Embryonic facial prominence (tissue), 1 donor: ENCODE results near the gene SERPINA4.
"Not testable (repeated sequence)": the region's sequence is repeated elsewhere in the genome, so short reads cannot be mapped to it uniquely, and the experiment has no call there.

Experiments used
- DNase-seq: peaks from one replicate; pipeline ENCODE4 v3.0.0-alpha.2; 2016; ENCODE audit errors: extremely low spot score

SERPINA4 gene

DNA sequence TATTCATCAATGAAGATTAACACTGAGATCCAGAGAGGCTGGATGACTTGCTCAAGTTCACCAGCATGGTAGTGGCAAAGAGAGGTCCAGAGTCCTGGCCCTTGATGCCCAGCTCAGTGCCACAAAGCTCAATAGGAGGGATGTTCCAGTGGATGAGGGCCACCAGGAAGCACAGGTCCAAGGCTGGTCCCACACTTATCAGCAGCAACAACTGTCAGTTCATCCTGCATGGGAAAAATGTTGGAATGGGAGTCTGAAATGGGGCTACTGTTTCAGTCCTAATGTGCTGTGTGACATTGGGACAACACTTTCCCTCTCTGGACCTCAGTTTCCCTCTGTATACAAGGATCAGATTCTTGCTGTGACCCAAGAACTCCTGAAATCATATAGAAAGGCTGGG lies 31.2 kb downstream of the SERPINA4 start:
- DNase-seq = no peak

DNA sequence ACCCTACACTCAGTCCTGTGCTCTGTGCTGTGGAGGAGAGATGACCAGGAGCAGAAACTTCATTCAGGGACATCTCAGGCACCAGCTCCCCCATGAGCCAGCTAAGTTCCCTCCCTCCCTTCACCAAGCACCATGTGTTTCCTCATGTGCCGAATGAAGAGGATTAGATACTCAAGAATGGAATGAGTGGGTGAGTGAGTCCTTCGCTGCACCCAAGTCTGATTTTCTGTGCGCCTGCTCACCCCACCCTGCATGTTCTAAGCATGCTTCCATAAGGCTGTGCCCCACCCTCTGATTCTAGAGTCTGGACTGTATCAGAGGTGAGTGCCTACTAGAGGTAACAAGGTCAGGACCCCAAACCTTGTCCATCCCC lies 32.1 kb downstream of the SERPINA4 start:
- no peak for DNase-seq

DNA sequence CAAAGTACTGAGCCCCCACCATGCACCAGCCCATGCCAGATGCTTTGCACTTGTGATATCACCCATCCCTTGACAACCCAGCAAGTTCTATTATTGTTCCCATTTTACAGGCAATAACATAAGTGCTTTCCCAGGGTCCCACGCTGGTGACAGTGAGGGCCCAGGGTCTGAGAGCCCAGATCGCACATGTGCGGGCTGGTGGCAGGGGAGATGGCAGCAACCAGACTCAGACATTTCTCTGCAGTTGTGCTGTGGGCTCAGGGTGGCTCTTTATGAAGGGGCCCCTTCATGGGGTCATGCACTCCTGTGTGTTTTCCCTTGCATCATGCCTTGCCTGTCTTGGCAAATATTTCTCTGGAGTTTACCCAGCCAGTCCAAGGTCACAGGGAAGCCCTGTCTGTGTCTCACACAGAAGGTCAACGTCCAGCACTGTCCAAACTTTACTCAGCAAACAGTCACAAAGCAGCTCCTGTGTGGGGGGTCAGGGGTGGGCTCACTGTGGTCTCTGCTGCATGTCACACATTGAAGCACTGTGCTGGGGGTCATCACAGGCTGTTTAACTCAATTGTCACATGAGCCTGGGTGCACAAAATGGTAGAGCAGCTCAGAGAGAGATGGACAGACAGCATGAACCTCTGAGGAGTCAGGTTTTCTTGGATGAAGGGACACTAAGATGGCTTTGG lies 32.6 kb downstream of the SERPINA4 start:
- no peak for DNase-seq

DNA sequence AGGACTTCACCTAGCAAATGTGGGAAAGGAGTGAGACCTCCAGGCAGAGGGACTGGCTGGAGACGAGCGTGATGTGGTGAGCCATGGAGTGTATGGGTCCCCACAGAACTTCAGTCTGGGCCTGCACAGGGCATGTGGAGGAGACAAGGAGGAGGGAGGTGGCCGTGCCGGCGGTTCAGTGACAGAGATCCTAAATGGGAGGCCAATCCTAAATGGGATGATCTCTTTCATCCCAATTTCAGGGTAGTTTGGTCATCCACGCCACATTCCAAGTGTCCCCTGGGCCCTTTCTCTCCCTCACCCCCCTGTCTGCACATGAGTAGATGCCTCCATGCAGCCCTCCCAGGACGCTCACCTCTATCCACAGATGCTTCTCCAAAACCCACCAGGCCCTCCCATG lies 33.2 kb downstream of the SERPINA4 start:
- no peak for DNase-seq

DNA sequence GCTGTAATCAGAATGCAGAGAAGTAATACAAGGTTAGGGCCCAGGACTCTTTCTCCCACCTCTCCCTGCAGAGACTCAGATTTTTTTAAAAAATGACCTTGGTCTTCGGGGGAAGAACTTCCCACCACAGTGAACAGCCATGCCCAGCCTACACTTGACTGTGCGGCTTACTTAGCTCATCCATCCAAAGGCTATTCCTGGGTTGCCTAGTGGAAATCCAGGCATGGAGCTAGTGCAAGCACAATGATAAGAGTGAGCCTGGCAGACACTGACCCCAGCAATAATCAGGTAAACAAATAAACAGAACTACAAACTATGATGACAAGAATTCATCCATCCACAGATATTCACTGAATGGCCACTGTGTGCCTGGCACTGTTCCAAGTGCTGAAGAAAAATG lies 34.7 kb downstream of the SERPINA4 start:
- no peak for DNase-seq

DNA sequence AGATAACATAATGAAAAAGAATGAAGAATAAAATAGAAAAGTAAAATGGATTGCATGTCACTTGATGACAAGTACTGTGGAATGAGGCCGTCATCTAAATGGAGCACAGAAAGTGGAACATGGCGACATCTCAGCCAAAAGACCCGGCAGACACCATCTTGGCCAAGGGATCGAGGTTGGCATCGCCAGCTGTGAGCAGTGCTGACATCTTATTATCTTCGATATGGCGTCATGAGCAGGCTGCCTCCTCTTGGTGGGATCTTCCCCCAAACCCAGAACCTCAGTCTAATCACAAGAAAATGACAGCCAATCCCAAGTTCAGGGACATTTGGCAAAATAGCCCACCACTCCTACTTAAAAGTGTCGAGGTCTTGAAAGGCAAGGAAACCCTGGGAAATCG lies 35.1 kb downstream of the SERPINA4 start:
- DNase-seq = no peak

DNA sequence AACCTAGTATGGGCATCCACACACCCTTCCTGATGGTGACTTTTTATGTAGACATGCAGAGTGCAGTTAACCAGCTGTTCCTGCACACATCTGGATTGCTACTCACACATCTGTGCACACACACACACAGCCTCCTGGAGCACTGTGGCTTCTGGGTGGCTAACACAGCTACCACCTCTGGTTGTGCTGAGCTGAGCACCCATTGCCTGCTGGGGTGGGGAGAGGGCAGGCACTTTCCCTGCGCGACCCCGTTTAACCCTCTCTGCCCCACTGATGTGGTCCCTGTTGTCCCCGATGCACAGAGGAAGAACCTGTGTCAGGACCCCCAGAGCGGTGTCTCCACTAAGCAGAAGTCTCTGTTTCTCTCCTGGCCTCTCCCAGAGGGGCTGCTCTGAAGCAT lies 36.5 kb downstream of the SERPINA4 start:
- no peak for DNase-seq

DNA sequence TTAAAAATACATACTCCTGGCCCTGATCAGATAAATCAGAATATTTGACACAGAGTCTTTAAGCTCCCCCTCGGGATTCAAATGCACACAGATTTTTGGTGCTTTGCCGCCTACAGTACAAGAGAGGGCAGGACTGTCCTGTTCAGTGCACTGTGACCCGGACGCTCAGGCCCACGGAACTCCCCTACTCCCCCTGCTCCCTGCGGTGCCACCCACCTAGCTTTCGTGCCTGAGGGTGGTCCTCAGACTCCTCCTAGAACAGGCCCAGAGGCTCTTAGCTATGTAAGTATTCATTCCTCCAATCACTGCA lies 37.2 kb downstream of the SERPINA4 start:
- no peak for DNase-seq

DNA sequence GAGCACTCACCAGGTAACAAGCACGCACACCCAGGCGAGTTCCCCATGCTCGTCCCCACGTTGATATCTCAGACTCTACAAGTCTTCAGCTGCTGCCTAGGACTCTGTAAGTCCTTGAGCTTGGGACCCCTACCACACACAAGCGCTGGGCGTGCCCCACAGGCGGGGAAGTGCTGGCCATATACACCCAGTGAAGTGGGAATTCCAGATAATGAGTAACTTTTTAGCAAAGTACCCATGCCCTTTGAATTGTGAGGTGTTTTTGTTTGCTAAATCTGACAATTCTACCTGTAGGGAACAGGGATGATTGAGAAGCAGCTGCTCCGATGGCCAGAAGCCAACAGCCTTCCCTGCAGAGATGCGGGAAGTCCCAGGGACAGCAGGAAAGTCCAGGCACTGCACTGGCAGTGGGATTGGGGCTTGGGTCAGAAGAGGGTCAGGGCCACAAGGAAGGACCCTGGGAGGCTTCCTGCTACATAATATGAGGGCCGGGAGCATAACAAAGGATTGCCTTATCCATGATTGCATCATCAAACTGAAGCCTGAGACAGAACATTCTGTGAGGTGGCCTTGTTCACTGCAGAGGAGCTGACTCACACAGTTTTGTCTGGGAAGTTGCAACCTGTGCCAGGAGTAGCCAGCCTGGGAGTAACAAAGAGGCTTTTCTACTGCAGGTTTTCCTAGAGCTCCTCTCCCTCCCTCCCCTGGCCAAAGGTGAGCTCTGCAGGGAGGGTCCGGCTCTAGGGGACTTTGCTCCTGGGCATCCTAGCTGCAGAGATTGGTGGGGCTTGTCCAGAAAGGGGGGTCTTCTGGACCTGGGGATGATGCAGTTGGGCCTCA lies 37.8 kb downstream of the SERPINA4 start:
- DNase-seq = peak; percentile 27

DNA sequence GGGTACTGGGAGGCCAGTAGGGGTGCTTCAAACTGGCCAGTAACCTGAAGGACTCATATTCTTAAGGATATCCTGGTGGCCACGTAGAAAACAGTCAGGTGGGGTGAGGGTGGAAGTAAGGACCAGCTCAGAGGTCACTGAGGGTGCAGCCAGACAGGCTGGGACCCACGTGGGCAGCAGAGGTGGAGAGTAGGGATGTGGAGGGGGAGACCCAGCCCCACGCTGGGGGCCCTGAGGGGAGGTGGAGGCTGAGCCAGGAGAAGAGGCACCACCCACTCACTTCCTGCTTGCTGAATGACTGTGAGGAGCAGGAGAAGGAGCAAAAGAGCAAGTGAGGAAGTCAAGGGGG lies 38.4 kb downstream of the SERPINA4 start:
- no peak for DNase-seq

DNA sequence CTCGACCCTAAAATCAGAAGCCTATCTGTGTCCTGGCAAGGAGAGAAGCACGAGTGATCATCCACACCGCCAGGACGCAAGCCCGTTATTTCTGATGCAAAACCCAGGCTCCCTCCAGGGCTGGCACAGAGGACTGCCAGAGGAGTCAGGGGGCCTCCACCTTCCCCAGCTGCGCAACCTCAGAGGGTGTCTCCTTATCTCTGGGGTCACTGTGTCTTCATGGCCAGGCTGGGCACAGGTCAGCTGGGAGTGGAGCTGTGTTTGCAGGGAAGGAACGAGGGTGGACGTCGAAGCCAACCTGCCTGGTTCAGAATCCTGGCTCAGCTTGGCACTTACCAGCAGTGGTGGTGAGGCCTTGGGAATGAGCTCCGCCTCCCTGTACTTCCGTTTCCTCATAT lies 38.9 kb downstream of the SERPINA4 start:
- no peak for DNase-seq

DNA sequence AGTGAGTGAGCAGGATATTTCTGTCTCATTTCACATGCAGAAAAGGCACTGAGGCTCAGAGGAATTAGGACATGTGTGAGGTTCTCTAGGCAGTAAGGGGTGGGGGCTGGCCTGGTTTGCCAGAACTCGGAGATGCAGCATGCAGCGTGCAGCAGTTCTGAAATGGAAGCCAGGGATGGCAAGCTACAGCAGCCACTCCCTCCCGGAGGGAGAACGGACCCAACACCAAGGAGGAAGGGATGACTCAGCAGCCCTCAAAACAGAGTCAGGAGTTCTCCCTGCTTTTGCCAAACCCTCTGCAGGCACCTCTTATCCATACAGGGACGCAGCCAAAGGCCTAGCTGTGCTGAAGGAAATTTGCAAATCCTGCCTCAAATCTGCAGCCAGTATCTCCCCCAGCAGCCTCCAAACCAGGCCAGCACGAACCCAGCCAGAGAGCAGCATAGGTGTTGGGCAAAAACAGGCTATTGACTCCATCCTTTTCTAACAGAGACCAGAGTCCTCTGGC lies 40.7 kb downstream of the SERPINA4 start:
- DNase-seq = no peak

DNA sequence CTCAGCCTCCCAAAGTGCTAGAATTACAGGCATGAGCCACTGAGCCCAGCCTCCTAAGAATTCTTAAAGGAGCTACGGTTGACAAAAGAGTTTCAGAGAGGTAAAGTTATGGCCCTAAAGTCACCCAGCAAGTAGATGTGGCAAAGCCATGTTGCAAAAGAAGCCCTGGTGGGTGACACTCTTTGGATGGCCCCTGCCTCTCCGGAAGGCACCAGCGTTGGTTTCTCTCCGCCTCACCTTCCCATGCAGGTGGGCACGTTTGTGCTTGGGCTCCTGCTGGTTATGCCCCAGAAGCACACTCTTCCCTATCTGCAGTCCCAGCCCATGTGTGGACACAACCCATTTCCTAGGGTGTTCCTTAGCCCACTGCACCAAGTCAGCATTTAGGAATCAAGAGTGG lies 41.5 kb downstream of the SERPINA4 start:
- DNase-seq = no peak

DNA sequence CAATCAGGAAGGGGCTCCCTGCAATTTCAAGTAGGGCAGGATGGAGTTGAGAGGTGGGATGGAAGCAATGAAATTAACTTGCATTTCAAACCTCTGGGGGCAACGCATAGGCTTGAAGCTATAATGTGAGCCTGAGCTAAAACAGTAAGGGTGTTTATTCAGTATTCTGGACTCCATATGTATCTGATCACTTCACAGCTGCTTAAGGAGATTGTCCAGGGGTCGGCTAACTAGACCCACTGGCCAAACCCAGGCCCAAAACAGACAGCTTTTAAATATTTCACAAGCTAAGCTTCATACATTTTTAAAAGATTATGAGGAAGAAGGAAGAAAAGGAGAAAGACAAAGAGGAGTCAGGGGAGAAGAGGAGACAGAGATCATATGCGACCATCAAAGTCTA lies 44.1 kb downstream of the SERPINA4 start:
- DNase-seq = no peak

DNA sequence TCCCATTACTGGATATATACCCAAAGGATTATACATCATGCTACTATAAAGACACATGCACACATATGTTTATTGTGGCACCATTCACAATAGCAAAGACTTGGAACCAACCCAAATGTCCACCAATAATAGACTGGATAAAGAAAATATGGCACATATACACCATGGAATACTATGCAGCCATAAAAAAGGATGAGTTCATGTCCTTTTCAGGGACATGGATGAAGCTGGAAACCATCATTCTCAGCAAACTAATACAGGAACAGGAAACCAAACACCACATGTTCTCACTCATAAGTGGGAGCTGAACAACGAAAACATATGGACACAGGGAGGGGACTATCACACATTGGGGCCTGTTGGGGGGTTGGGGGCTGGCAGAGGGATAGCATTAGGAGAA lies 47.7 kb downstream of the SERPINA4 start:
- DNase-seq = not testable (repeated sequence)

DNA sequence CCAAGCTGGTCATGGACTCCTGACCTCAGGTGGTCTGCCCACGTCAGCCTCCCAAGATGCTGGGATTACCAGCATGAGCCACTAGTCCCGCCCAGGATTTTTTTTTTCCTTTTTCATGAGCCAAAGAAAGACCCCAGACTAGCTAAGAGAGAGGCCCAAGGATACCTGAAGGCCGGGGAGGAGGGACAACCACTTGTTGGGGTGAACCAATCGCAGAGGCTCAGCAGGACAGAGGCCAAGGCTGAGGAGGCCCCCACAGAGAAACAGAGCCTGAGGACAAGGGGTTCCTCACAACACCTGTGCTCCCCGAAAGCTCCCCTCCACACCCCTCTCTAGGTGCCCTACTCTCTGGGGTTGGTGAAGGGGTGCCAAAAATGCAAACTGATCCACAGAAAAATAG lies 49.9 kb downstream of the SERPINA4 start:
- DNase-seq = no peak

DNA sequence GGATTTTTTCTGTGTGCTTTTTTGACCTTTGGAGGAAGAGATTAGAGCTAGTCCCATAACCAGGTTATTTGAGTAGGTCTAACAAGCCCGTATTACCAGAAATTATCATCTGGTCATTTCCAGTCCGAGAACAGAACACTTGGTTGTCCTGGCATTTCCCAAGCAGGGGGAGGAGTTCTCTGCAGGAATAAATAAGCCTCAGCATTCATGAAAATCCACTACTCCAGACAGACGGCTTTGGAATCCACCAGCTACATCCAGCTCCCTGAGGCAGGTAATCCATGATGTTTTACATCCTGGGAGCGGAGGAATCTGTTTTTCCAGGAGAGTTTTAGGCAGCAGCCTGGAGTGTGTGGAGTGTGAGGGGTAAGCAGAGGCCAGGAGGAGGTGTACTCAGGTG lies 50.9 kb downstream of the SERPINA4 start, which contains the start of gene SERPINA3:
Gene SERPINA3, plus strand, starts transcription at position 218 of the 400 bp plus-strand sequence. CDS start 2,051 bp downstream, outside the sequence.
- DNase-seq = no peak

DNA sequence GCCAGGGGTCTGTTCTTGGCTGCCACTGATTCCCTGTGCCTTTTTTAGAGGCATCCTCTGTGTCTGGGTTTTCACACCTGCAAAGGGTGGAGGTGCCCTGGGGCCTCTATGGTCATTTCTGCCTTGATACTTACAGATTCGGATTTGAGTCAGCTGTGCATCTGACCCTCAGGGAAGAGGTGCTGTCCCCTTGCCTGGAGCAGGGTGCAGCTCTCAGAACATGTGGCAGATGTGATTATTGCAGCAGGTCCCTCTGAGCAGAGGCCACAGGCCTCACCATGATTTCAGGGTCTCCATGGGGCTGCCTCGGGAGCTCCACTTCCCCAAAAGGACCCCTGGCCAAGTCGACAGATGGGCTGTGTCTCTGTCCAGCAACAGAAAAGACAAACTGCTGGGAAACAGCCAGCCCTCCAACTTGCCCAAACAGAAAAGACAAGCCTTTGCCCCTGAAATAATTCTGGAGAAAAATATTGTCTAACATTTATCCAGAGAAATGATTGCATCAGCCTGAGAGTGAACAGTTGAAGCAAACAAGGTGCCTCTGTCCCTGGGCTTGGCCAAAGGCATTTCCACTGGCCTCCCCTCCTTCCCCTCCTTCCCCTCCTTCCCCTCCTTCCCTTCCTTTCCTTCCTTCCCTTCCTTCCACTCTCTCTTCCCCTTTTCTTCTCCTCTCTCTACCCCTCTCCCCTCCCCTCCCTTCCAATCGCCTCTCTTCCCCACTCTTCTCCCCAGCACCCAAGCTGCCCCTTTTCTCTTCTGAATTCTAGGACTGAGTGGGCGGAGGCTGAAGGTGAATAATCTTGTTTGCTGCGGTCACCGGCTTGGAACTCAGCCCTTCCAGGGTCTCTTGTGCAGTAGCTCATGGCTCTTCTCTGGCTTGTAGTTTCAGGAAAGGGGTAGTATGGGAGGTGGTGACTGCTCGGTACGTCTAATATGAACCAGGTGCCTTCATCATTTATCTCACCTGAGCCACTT lies 51.6 kb downstream of the SERPINA4 start:
- DNase-seq = no peak

DNA sequence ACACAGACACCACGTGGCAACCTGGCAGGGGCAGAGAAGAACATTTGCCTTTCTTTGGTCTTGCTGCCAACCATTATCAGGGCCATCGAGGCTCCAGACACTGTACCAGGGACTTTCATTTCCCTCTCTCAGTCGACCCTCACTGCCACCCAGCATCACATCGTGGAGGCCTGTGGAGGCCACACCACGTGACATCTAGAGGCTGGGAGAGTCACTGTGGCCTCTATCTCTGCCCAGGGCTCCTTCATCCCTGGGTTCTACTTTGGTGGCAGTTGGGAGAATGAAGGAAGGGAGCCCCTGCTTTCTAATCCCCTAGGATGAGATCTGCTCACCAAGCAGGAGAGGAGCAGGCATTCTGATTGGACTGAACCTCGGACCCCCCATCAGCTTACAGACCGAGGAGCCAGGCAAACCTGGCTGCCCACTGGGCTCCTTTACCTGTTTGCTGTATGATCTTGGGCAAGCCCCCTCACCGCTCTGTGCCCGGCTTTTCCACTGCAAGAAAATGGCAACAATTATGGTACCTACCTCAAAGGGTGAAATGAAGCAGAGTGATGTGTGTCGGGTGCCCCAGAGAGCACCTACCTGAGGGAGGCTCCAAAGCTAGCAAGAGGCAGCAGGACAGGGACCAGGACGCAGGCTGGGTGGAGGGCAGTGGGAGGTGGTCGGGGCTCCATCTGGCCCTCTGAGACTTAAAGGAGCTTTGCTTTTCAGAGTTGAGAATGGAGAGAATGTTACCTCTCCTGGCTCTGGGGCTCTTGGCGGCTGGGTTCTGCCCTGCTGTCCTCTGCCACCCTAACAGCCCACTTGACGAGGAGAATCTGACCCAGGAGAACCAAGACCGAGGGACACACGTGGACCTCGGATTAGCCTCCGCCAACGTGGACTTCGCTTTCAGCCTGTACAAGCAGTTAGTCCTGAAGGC lies 52.7 kb downstream of the SERPINA4 start:
- no peak for DNase-seq

DNA sequence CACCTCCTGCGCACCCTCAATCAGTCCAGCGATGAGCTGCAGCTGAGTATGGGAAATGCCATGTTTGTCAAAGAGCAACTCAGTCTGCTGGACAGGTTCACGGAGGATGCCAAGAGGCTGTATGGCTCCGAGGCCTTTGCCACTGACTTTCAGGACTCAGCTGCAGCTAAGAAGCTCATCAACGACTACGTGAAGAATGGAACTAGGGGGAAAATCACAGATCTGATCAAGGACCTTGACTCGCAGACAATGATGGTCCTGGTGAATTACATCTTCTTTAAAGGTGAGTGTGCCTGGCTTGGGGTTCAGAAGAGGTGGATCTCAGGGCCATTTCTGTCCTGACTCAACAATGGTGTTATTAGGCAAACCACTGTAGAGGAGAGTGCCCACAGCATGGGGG lies 53.6 kb downstream of the SERPINA4 start:
- DNase-seq = no peak

DNA sequence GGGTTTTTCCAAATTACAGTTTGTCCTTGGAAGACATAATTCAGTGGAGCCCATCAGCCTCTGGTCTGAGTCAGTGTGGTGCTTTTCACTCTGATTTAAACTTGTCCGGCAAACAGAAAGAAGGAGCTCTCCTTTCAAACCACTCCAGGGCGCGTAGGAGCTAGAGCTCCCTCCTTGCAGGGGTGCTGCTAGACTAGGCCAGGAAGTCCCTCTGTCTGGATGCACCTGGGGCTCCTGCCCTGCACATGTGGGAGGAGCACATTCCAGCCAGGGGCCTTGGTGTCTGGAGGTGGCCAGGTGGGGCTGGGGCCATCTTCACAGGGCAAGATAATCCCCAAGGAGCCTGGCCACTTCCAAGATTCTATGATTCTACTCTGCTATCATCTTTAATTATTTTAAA lies 54.0 kb downstream of the SERPINA4 start:
- no peak for DNase-seq
